ENCODE results near the gene TBXAS1.

Gene TBXAS1

GRCh38 chr7:139893461-139893860 lies 64.4 kb downstream of the TBXAS1 start:
- no peak overlapping the region for H3K4me3 ChIP-seq (ENCODE audit: low read length)
- no peak overlapping the region for H3K4me2 ChIP-seq (ENCODE audit: low read depth, low read length)
- no peaks in the 10 kb centered on the region for H3K36me3 ChIP-seq (replicated peaks; ENCODE audit: insufficient read depth, low read length)
- TF ChIP-seq, protein P1, sequence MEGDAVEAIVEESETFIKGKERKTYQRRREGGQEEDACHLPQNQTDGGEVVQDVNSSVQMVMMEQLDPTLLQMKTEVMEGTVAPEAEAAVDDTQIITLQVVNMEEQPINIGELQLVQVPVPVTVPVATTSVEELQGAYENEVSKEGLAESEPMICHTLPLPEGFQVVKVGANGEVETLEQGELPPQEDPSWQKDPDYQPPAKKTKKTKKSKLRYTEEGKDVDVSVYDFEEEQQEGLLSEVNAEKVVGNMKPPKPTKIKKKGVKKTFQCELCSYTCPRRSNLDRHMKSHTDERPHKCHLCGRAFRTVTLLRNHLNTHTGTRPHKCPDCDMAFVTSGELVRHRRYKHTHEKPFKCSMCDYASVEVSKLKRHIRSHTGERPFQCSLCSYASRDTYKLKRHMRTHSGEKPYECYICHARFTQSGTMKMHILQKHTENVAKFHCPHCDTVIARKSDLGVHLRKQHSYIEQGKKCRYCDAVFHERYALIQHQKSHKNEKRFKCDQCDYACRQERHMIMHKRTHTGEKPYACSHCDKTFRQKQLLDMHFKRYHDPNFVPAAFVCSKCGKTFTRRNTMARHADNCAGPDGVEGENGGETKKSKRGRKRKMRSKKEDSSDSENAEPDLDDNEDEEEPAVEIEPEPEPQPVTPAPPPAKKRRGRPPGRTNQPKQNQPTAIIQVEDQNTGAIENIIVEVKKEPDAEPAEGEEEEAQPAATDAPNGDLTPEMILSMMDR (IDR thresholded peaks at IDR 0.05; ENCODE audit: low read length): no peak
- no peak for TF ChIP-seq EZH2phosphoT487 (IDR thresholded peaks at IDR 0.05; ENCODE audit: low read length)
- TF ChIP-seq EZH2 (optimal IDR thresholded peaks at IDR 0.05; ENCODE audit: low read depth, low read length): no peak
- no peaks in the 10 kb centered on the region for H3K79me2 ChIP-seq (ENCODE audit: low read length)
- H3K9me2 ChIP-seq (replicated peaks; ENCODE audit: insufficient read depth, low read length): no peaks in the 10 kb centered on the region
- no peak overlapping the region for H2AFZ ChIP-seq (ENCODE audit: low read length)
- H3K9ac ChIP-seq (ENCODE audit: low read length): no peak overlapping the region
- H3K27ac ChIP-seq (ENCODE audit: low read length): no peak overlapping the region
- H3K9me3 ChIP-seq (replicated peaks; ENCODE audit: insufficient read depth, low read length): no peaks in the 10 kb centered on the region
- no peaks in the 10 kb centered on the region for H4K20me1 ChIP-seq (ENCODE audit: insufficient read depth, low read length)
- H3K4me1 ChIP-seq (ENCODE audit: low read length): peaks cover 9% of the 10 kb centered on the region
- H3F3A ChIP-seq (ENCODE audit: insufficient read depth, low read length): no peaks in the 10 kb centered on the region
- DNase-seq: no peak
- H3K27me3 ChIP-seq (replicated peaks; ENCODE audit: insufficient read depth, low read length): no peaks in the 10 kb centered on the region

DNA sequence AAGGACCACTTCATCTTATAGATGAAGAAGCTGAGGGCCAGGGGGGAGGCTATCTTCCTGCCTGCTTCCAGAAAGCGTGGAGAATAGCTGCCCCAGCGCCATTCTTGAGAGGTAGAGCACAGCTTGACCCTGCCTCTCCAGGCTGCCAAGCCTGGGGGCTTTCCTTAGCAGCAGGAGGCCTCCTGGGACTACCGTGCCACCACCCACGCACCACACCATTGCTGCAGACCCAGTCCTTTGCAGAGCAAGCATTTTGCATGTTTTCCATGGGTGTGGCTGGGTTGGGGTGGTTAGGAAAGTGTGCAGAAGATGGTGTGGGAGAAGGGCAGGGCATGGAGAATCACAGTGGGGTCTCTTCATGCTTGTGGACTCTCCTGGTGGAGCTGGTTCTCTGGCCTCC lies 64.9 kb downstream of the TBXAS1 start:
- no peaks in the 10 kb centered on the region for H3K79me2 ChIP-seq (ENCODE audit: low read length)
- H2AFZ ChIP-seq (ENCODE audit: low read length): no peak overlapping the region
- H3K4me1 ChIP-seq (ENCODE audit: low read length): peaks cover 14% of the 10 kb centered on the region
- H3K27me3 ChIP-seq (replicated peaks; ENCODE audit: insufficient read depth, low read length): no peaks in the 10 kb centered on the region
- no peaks in the 10 kb centered on the region for H3K9me2 ChIP-seq (replicated peaks; ENCODE audit: insufficient read depth, low read length)
- no peak overlapping the region for H3K27ac ChIP-seq (ENCODE audit: low read length)
- no peaks in the 10 kb centered on the region for H3K9me3 ChIP-seq (replicated peaks; ENCODE audit: insufficient read depth, low read length)
- H4K20me1 ChIP-seq (ENCODE audit: insufficient read depth, low read length): no peaks in the 10 kb centered on the region
- H3K4me3 ChIP-seq (ENCODE audit: low read length): no peak overlapping the region
- H3K4me2 ChIP-seq (ENCODE audit: low read depth, low read length): no peak overlapping the region
- no peak for DNase-seq
- TF ChIP-seq EZH2phosphoT487 (IDR thresholded peaks at IDR 0.05; ENCODE audit: low read length): no peak
- TF ChIP-seq, protein P1 (IDR thresholded peaks at IDR 0.05; ENCODE audit: low read length): no peak
- no peak for TF ChIP-seq EZH2 (optimal IDR thresholded peaks at IDR 0.05; ENCODE audit: low read depth, low read length)
- no peak overlapping the region for H3K9ac ChIP-seq (ENCODE audit: low read length)
- no peaks in the 10 kb centered on the region for H3K36me3 ChIP-seq (replicated peaks; ENCODE audit: insufficient read depth, low read length)
- H3F3A ChIP-seq (ENCODE audit: insufficient read depth, low read length): peaks cover 3% of the 10 kb centered on the region; the same call in 1 of the 2 replicates

DNA sequence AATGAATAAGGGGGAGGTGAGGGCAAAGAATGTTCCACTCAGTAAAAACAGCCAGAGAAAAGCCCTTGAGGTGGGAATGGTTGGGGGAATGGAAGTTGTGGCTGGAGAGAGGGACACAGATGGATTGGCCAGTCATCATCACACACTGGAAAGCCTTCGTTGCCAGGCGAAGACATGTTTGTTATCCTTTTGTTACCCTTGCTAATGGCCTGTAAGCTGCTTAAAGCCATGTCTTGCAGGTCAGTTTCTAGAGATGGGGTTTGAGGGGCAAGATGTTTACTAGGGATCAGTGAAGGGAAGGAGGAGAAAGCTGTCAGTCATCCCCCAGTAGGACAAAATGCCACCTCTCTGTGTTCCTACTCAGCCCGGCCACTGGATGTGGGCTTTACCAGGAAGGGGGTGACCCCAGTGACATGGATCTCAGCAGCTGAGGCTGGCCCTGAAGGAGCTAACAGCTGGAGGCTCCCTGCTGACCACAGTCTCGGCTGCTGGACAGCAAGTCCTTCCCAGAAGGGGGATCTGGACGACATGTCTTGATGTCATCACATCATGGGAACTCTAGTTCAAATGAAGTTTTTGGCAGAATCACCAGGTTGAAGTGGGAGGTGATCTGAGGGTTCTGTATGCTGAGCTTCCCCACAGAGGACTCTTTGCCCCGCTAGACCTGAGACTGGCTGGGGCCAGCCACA lies 66.2 kb downstream of the TBXAS1 start:
- H3F3A ChIP-seq (ENCODE audit: insufficient read depth, low read length): peaks cover 16% of the 10 kb centered on the region
- no peaks in the 10 kb centered on the region for H3K27me3 ChIP-seq (replicated peaks; ENCODE audit: insufficient read depth, low read length)
- H3K79me2 ChIP-seq (ENCODE audit: low read length): no peaks in the 10 kb centered on the region
- no peaks in the 10 kb centered on the region for H4K20me1 ChIP-seq (ENCODE audit: insufficient read depth, low read length)
- no peaks in the 10 kb centered on the region for H3K36me3 ChIP-seq (replicated peaks; ENCODE audit: insufficient read depth, low read length)
- H2AFZ ChIP-seq (ENCODE audit: low read length): no peak overlapping the region
- H3K4me3 ChIP-seq (ENCODE audit: low read length): no peak overlapping the region
- no peaks in the 10 kb centered on the region for H3K9me2 ChIP-seq (replicated peaks; ENCODE audit: insufficient read depth, low read length)
- H3K4me2 ChIP-seq (ENCODE audit: low read depth, low read length): no peak overlapping the region
- no peaks in the 10 kb centered on the region for H3K9me3 ChIP-seq (replicated peaks; ENCODE audit: insufficient read depth, low read length)
- H3K4me1 ChIP-seq (ENCODE audit: low read length): peaks cover 27% of the 10 kb centered on the region
- no peak for DNase-seq
- H3K9ac ChIP-seq (ENCODE audit: low read length): no peak overlapping the region
- TF ChIP-seq, protein P1 (IDR thresholded peaks at IDR 0.05; ENCODE audit: low read length): no peak
- no peak for TF ChIP-seq EZH2 (optimal IDR thresholded peaks at IDR 0.05; ENCODE audit: low read depth, low read length)
- no peak for TF ChIP-seq EZH2phosphoT487 (IDR thresholded peaks at IDR 0.05; ENCODE audit: low read length)
- no peak overlapping the region for H3K27ac ChIP-seq (ENCODE audit: low read length)
